T-cell (primary cell): ENCODE results near the gene HS6ST1. TPM values are rescaled to one million over a fixed set of nuclear protein-coding genes. Genes with fewer than 3 reads are reported as not detected.

Source experiments
- ATAC-seq, 4 experiments: fragments of 200-7000 bp in 3 of 4; fragments of 150-1000 bp in 1 of 4; cut with Tn5 transposase; replicated peaks in 1 of 4; 1 replicate in 3 of 4; 2 replicates in 1 of 4; pipeline ENCODE4 v1.10.0; 2021; ENCODE audit warnings: moderate library complexity in 3 of 4, mild to moderate bottlenecking in 2 of 4, moderate number of reproducible peaks in 1 of 4
- CTCF ChIA-PET, 2 donors: fragments of 300-600 bp; sonication (Branson Sonifier 250); formaldehyde crosslinking; loops; one replicate each; lab custom pipeline; 2022; ENCODE audit warnings: antibody characterized with exemption in 2 of 2; lab: Charles Lee
- POLR2A ChIA-PET, 2 donors: fragments of 300-600 bp; sonication (Branson Sonifier 250); formaldehyde crosslinking; loops; one replicate each; lab custom pipeline; 2022; ENCODE audit warnings: antibody characterized with exemption in 2 of 2; lab: Charles Lee
- DNase-seq, 35 experiments: peaks; one replicate each; pipeline versions ENCODE4 v3.0.0 to v3.0.0-alpha.2; 2013 to 2023
- H3K27ac ChIP-seq: one replicate; pipeline ENCODE4 v1.5.1; 2013; ENCODE audit warnings: low read length
- H3K27me3 ChIP-seq, 2 experiments: replicated peaks in 1 of 2; 1 replicate in 1 of 2; 2 replicates in 1 of 2; pipeline versions ENCODE4 v1.6.1 to v1.7.0; 2013; ENCODE audit warnings: low read length in 1 of 2, mixed read lengths in 1 of 2; ENCODE audit not compliant: control insufficient read depth in 2 of 2, insufficient read depth in 2 of 2; ENCODE audit errors: extremely low read depth in 1 of 2
- H3K36me3 ChIP-seq, 2 donors: 1 replicate in 1 of 2; 2 replicates in 1 of 2; pipeline versions ENCODE4 v1.6.1 to v1.7.0; 2013; ENCODE audit warnings: low read length in 1 of 2; ENCODE audit not compliant: control insufficient read depth in 2 of 2, insufficient read depth in 1 of 2; ENCODE audit errors: extremely low read depth in 1 of 2
- H3K4me1 ChIP-seq, 2 experiments: 1 replicate in 1 of 2; 2 replicates in 1 of 2; pipeline versions ENCODE4 v1.6.1 to v1.7.0; 2013; ENCODE audit warnings: low read length in 2 of 2, mixed read lengths in 1 of 2; ENCODE audit not compliant: insufficient read depth in 2 of 2, control insufficient read depth in 1 of 2; ENCODE audit errors: extremely low read depth in 1 of 2
- H3K4me3 ChIP-seq, 2 donors: 1 replicate in 1 of 2; 2 replicates in 1 of 2; pipeline versions ENCODE4 v1.5.1 to v1.7.0; 2013; ENCODE audit warnings: mild to moderate bottlenecking in 2 of 2, low read length in 1 of 2, moderate library complexity in 1 of 2; ENCODE audit not compliant: control insufficient read depth in 1 of 2; ENCODE audit errors: extremely low read depth in 1 of 2
- H3K9me3 ChIP-seq: 2 replicates; pipeline ENCODE4 v1.7.0; 2013
- H3K27ac Mint-ChIP-seq, 2 donors: one replicate each; pipeline ENCODE4 v1.8.0; 2020 to 2021; ENCODE audit warnings: mild to moderate bottlenecking in 2 of 2, mixed read lengths in 2 of 2
- H3K27me3 Mint-ChIP-seq, 2 donors: one replicate each; pipeline ENCODE4 v1.8.0; 2021 to 2022; ENCODE audit warnings: mixed read lengths in 2 of 2
- H3K36me3 Mint-ChIP-seq: one replicate; pipeline ENCODE4 v1.8.0; 2021; ENCODE audit warnings: mixed read lengths
- H3K4me1 Mint-ChIP-seq, 3 donors: one replicate each; pipeline ENCODE4 v1.8.0; 2020 to 2022; ENCODE audit warnings: mixed read lengths in 3 of 3, mild to moderate bottlenecking in 1 of 3
- H3K4me3 Mint-ChIP-seq, 3 donors: one replicate each; pipeline ENCODE4 v1.8.0; 2020 to 2022; ENCODE audit warnings: mild to moderate bottlenecking in 3 of 3, mixed read lengths in 3 of 3, moderate library complexity in 3 of 3
- H3K9me3 Mint-ChIP-seq, 3 donors: one replicate each; pipeline ENCODE4 v1.8.0; 2020 to 2022; ENCODE audit warnings: mixed read lengths in 3 of 3
- WGBS: methylation state at CpG from one replicate; pipeline ENCODE4 v1.1.5; 2013; ENCODE audit warnings: missing lambda C conversion rate; ENCODE audit not compliant: insufficient coverage; 5-methylcytosine and 5-hydroxymethylcytosine counted together
- total RNA-seq, 35 experiments: library from RNA in 6 of 35; stranded (reverse) in 6 of 35; fragments of 120-200 nt in 1 of 35; gene quantifications; one replicate each; pipeline versions ENCODE4 v1.2.1 to v1.2.4 and lab custom pipeline; 2013 to 2026

Gene HS6ST1
- total RNA-seq, 5 donors from 2014 or later (not counting 1 experiment from before 2014, with no cell fraction given): 7.6 to 15.6 (median 15.4) TPM

GRCh38 chr2:128287780-128288735 is 30.6 kb downstream of the HS6ST1 start:
- ATAC-seq: no peak
- WGBS: 93% methylated on average over 20 of the region's 23 CpGs
- H3K27ac Mint-ChIP-seq: no peak overlapping the region

GRCh38 chr2:128286905-128287779 is 31.5 kb downstream of the HS6ST1 start:
- POLR2A ChIA-PET: no interaction called here
- H3K9me3 ChIP-seq: no peaks in the 10 kb centered on the region

More at GRCh38 chr2:128287780-128288735, 30.6 kb downstream of the HS6ST1 start:
- Histone ChIP-seq H3K27ac (no peak overlapping the region), H3K4me1 (peaks cover 0 to 9% of the 10 kb centered on the region in 2 experiments), H3K9me3 (no peaks in the 10 kb centered on the region), H3K36me3 (peaks cover 0 to 3% of the 10 kb centered on the region in 2 donors), H3K4me3 (no peak overlapping the region), H3K27me3 (no peaks in the 10 kb centered on the region)
- H3K36me3 Mint-ChIP-seq: no peaks in the 10 kb centered on the region
- H3K4me3 Mint-ChIP-seq: no peak overlapping the region
- H3K27me3 Mint-ChIP-seq: no peaks in the 10 kb centered on the region
- ChIA-PET CTCF (no interaction called here), POLR2A (no interaction called here)
- H3K4me1 Mint-ChIP-seq: peaks cover 1 to 6% (median 5%) of the 10 kb centered on the region in 3 donors
- no peak for DNase-seq
- no peaks in the 10 kb centered on the region for H3K9me3 Mint-ChIP-seq

GRCh38 chr2:128286011-128286721 is 32.5 kb downstream of the HS6ST1 start:
- ChIA-PET POLR2A (no interaction called here), CTCF (no interaction called here)
- DNase-seq: no peak
- no peak for ATAC-seq
- H3K4me1 Mint-ChIP-seq: peaks cover 6 to 17% (median 14%) of the 10 kb centered on the region in 3 donors
- H3K27me3 Mint-ChIP-seq: no peaks in the 10 kb centered on the region
- H3K27me3 ChIP-seq: no peaks in the 10 kb centered on the region
- H3K4me3 Mint-ChIP-seq: no peak overlapping the region
- WGBS: 96% methylated on average over 8 of the region's 13 CpGs
- H3K27ac ChIP-seq: no peak overlapping the region
- H3K9me3 Mint-ChIP-seq: no peaks in the 10 kb centered on the region
- no peaks in the 10 kb centered on the region for H3K9me3 ChIP-seq
- H3K36me3 ChIP-seq: peaks cover 0 to 3% of the 10 kb centered on the region in 2 donors
- no peaks in the 10 kb centered on the region for H3K36me3 Mint-ChIP-seq
- H3K27ac Mint-ChIP-seq: no peak overlapping the region
- H3K4me3 ChIP-seq: no peak overlapping the region
- H3K4me1 ChIP-seq: peaks cover 0 to 21% of the 10 kb centered on the region in 2 experiments

More at GRCh38 chr2:128286905-128287779, 31.5 kb downstream of the HS6ST1 start:
- Mint-ChIP-seq H3K27me3 (no peaks in the 10 kb centered on the region), H3K27ac (no peak overlapping the region), H3K9me3 (no peaks in the 10 kb centered on the region), H3K4me3 (no peak overlapping the region), H3K4me1 (peaks cover 4 to 9% (median 8%) of the 10 kb centered on the region in 3 donors), H3K36me3 (no peaks in the 10 kb centered on the region)
- WGBS: 89% methylated on average over 9 of the region's 12 CpGs
- Histone ChIP-seq H3K36me3 (peaks cover 0 to 6% of the 10 kb centered on the region in 2 donors), H3K4me3 (no peak overlapping the region), H3K27me3 (no peaks in the 10 kb centered on the region), H3K27ac (no peak overlapping the region), H3K4me1 (peaks cover 0 to 15% of the 10 kb centered on the region in 2 experiments)
- DNase-seq (no peak), ATAC-seq (no peak)
- CTCF ChIA-PET: no interaction called here

GRCh38 chr2:128285329-128285931 is 33.2 kb downstream of the HS6ST1 start:
- Mint-ChIP-seq H3K9me3 (no peaks in the 10 kb centered on the region), H3K4me3 (no peak overlapping the region), H3K27ac (no peak overlapping the region), H3K36me3 (no peaks in the 10 kb centered on the region), H3K4me1 (peaks cover 13 to 22% (median 18%) of the 10 kb centered on the region in 3 donors), H3K27me3 (no peaks in the 10 kb centered on the region)
- Histone ChIP-seq H3K4me3 (no peak overlapping the region), H3K36me3 (peaks cover 0 to 3% of the 10 kb centered on the region in 2 donors), H3K27me3 (no peaks in the 10 kb centered on the region), H3K9me3 (no peaks in the 10 kb centered on the region), H3K27ac (no peak overlapping the region), H3K4me1 (peaks cover 0 to 28% of the 10 kb centered on the region in 2 experiments)
- ATAC-seq (no peak), DNase-seq (no peak)
- POLR2A ChIA-PET: no interaction called here
- CTCF ChIA-PET: interaction anchor here in 1 of 2 donors (0.5 kb wide), 1 partner anchor 747 kb away, joined by 3 read pairs; no protein-coding TSS in a partner anchor
- WGBS: 95% methylated on average over 10 of the region's 12 CpGs

GRCh38 chr2:128284841-128285240 is 33.8 kb downstream of the HS6ST1 start:
- DNase-seq (no peak), ATAC-seq (no peak)
- Histone ChIP-seq H3K4me1 (peaks cover 0 to 34% of the 10 kb centered on the region in 2 experiments), H3K27me3 (no peaks in the 10 kb centered on the region), H3K36me3 (peaks cover 0 to 3% of the 10 kb centered on the region in 2 donors), H3K4me3 (no peak overlapping the region), H3K27ac (no peak overlapping the region), H3K9me3 (no peaks in the 10 kb centered on the region)
- Mint-ChIP-seq H3K4me3 (no peak overlapping the region), H3K9me3 (no peaks in the 10 kb centered on the region), H3K27ac (no peak overlapping the region), H3K4me1 (peaks cover 13 to 25% (median 17%) of the 10 kb centered on the region in 3 donors), H3K27me3 (no peaks in the 10 kb centered on the region), H3K36me3 (no peaks in the 10 kb centered on the region)
- ChIA-PET CTCF (no interaction called here), POLR2A (no interaction called here)
- WGBS: 91% methylated on average over 10 of the region's 11 CpGs
